ENCODE measurements around the gene TSHZ2.

Gene TSHZ2

GRCh38 chr20:52994184-52994970, 22.2 kb downstream of the TSHZ2 start:
- no peak for DNase-seq

- DNase-seq = no peak
Measured at GRCh38 chr20:52996130-52996529, 24.0 kb downstream of the TSHZ2 start.

- DNase-seq = no peak
Measured at GRCh38 chr20:52996658-52997057, 24.5 kb downstream of the TSHZ2 start.

- DNase-seq = no peak
Measured at GRCh38 chr20:52998268-52998667, 26.1 kb downstream of the TSHZ2 start.

- DNase-seq = no peak
Measured at GRCh38 chr20:52999040-52999439, 26.9 kb downstream of the TSHZ2 start.

GRCh38 chr20:53001498-53002301, 29.5 kb downstream of the TSHZ2 start:
- no peak for DNase-seq

GRCh38 chr20:53002786-53003185, 30.6 kb downstream of the TSHZ2 start:
- no peak for DNase-seq

- DNase-seq = no peak
Measured at GRCh38 chr20:53003420-53004154, 31.4 kb downstream of the TSHZ2 start.

GRCh38 chr20:53004267-53004813, 32.2 kb downstream of the TSHZ2 start:
- no peak for DNase-seq

- no peak for DNase-seq
Measured at GRCh38 chr20:53009979-53010735, 38.0 kb downstream of the TSHZ2 start.

GRCh38 chr20:53011640-53012039, 39.5 kb downstream of the TSHZ2 start:
- DNase-seq = no peak

- no peak for DNase-seq
Measured at GRCh38 chr20:53013183-53013582, 41.0 kb downstream of the TSHZ2 start.

- no peak for DNase-seq
Measured at GRCh38 chr20:53013847-53014246, 41.7 kb downstream of the TSHZ2 start.

GRCh38 chr20:53016071-53016470, 43.9 kb downstream of the TSHZ2 start:
- no peak for DNase-seq

GRCh38 chr20:53016534-53017042, 44.4 kb downstream of the TSHZ2 start:
- no peak for DNase-seq

GRCh38 chr20:53017206-53017605, 45.0 kb downstream of the TSHZ2 start:
- no peak for DNase-seq

GRCh38 chr20:53019464-53019863, 47.3 kb downstream of the TSHZ2 start:
- no peak for DNase-seq

- DNase-seq = no peak
Measured at GRCh38 chr20:53020376-53020775, 48.2 kb downstream of the TSHZ2 start.

GRCh38 chr20:53020834-53021233, 48.7 kb downstream of the TSHZ2 start:
- no peak for DNase-seq

- no peak for DNase-seq
Measured at GRCh38 chr20:53021934-53022333, 49.8 kb downstream of the TSHZ2 start.

All from anterior cingulate cortex (tissue), 58 donors.